H1 (cell line): Measurements from ENCODE around the gene GAREM2. TPM values are rescaled to one million over a fixed set of nuclear protein-coding genes. Genes with fewer than 3 reads are reported as not detected.

ENCODE experiments used
- CTCF ChIA-PET: fragments of 300-600 bp; sonication (Branson Sonifier 250); formaldehyde crosslinking; loops from one replicate; lab custom pipeline; 2021; ENCODE audit not compliant: partially characterized antibody; lab: Charles Lee
- POLR2A ChIA-PET: fragments of 300-600 bp; sonication (Branson Sonifier 250); formaldehyde crosslinking; loops from one replicate; lab custom pipeline; 2021; ENCODE audit warnings: inconsistent platforms; ENCODE audit not compliant: partially characterized antibody; lab: Charles Lee
- DNase-seq, 2 experiments: peaks; one replicate each; pipeline versions ENCODE4 v3.0.0 to v3.0.0-alpha.2; 2010 to 2022; ENCODE audit warnings: low spot score in 2 of 2, low read depth in 1 of 2, mixed read lengths in 1 of 2
- FAIRE-seq: peaks from 2 replicates; lab custom pipeline; 2011; peaks lifted over from hg19 to GRCh38; lab: Jason Lieb, UNC
- H2AFZ ChIP-seq: 2 replicates; pipeline ENCODE4 v1.8.1; 2012; ENCODE audit warnings: low read length, inconsistent platforms
- H2AK5ac ChIP-seq: 2 replicates; pipeline ENCODE4 v1.6.1; 2013; ENCODE audit warnings: low read depth, low read length
- H2BK120ac ChIP-seq: replicated peaks from 2 replicates; pipeline ENCODE3; 2013; ENCODE audit warnings: low read depth, low read length, inconsistent platforms
- H2BK12ac ChIP-seq: 2 replicates; pipeline ENCODE4 v1.6.1; 2013; ENCODE audit warnings: low read depth, low read length
- H2BK15ac ChIP-seq: 2 replicates; pipeline ENCODE4 v1.6.1; 2013; ENCODE audit warnings: low read length
- H2BK20ac ChIP-seq: 2 replicates; pipeline ENCODE4 v1.6.1; 2013; ENCODE audit warnings: low read length
- H2BK5ac ChIP-seq: 2 replicates; pipeline ENCODE4 v1.6.1; 2013; ENCODE audit warnings: low read depth, low read length
- H3K14ac ChIP-seq: 2 replicates; pipeline ENCODE4 v1.6.1; 2013; ENCODE audit warnings: inconsistent platforms; ENCODE audit not compliant: insufficient read length
- H3K18ac ChIP-seq: 2 replicates; pipeline ENCODE4 v1.6.1; 2013; ENCODE audit warnings: low read length; ENCODE audit errors: extremely low read depth
- H3K23ac ChIP-seq: 2 replicates; pipeline ENCODE4 v1.6.1; 2013; ENCODE audit warnings: inconsistent platforms; ENCODE audit not compliant: insufficient read length
- H3K23me2 ChIP-seq: 2 replicates; pipeline ENCODE4 v1.6.1; 2013; ENCODE audit warnings: low read depth, low read length
- H3K27ac ChIP-seq: 2 replicates; pipeline ENCODE4 v1.6.1; 2011; ENCODE audit warnings: low read depth, low read length, inconsistent platforms
- H3K27me3 ChIP-seq, 4 experiments: replicated peaks in 1 of 4; 1 replicate in 1 of 4; 2 replicates in 3 of 4; pipeline versions ENCODE4 v1.6.1 to v1.8.1; 2011 to 2013; ENCODE audit warnings: low read length in 3 of 4, mild to moderate bottlenecking in 3 of 4, inconsistent platforms in 2 of 4, mixed read lengths in 2 of 4, moderate library complexity in 1 of 4; ENCODE audit not compliant: control insufficient read depth in 3 of 4, insufficient read depth in 3 of 4; ENCODE audit errors: extremely low read depth in 1 of 4
- H3K36me3 ChIP-seq, 4 experiments: 2 replicates each; pipeline versions ENCODE4 v1.6.1 to v1.8.1; 2011 to 2013; ENCODE audit warnings: mild to moderate bottlenecking in 4 of 4, low read length in 3 of 4, moderate library complexity in 2 of 4, control low read depth in 1 of 4, inconsistent platforms in 1 of 4; ENCODE audit not compliant: insufficient read depth in 4 of 4, control insufficient read depth in 2 of 4
- H3K4ac ChIP-seq: replicated peaks from 2 replicates; pipeline ENCODE3; 2013; ENCODE audit warnings: low read length, low read depth, mixed read lengths, inconsistent platforms; ENCODE audit not compliant: insufficient read length
- H3K4me1 ChIP-seq, 4 experiments: replicated peaks in 1 of 4; 1 replicate in 1 of 4; 2 replicates in 3 of 4; pipeline versions ENCODE4 v1.6.1 to v1.8.1; 2011 to 2013; ENCODE audit warnings: low read length in 3 of 4, inconsistent platforms in 2 of 4, mixed read lengths in 1 of 4; ENCODE audit not compliant: insufficient read depth in 4 of 4, control insufficient read depth in 3 of 4
- H3K4me2 ChIP-seq, 2 experiments: 2 replicates each; pipeline versions ENCODE4 v1.6.1 to v1.8.1; 2011 to 2013; ENCODE audit warnings: low read depth in 2 of 2, low read length in 2 of 2, control low read depth in 1 of 2, inconsistent platforms in 1 of 2, mild to moderate bottlenecking in 1 of 2; ENCODE audit not compliant: insufficient read depth in 1 of 2
- H3K4me3 ChIP-seq, 4 experiments: fragments of 200-600, 300-600 bp in 1 of 4; sonication (generic), shearing (Covaris generic), sonication (Bioruptor Twin) in 1 of 4; 2 replicates each; pipeline versions ENCODE4 v1.5.1 to v1.8.1; 2011 to 2016; ENCODE audit warnings: low read length in 4 of 4, low read depth in 3 of 4, control low read depth in 2 of 4, inconsistent platforms in 2 of 4, mild to moderate bottlenecking in 2 of 4, mixed read lengths in 1 of 4, moderate library complexity in 1 of 4; ENCODE audit not compliant: insufficient read depth in 2 of 4; ENCODE audit errors: extremely low read depth in 1 of 4
- H3K56ac ChIP-seq: replicated peaks from 2 replicates; pipeline ENCODE3; 2013; ENCODE audit warnings: low read depth, mild to moderate bottlenecking, mixed read lengths, low read length, inconsistent platforms; ENCODE audit not compliant: insufficient read length
- H3K79me1 ChIP-seq: 2 replicates; pipeline ENCODE4 v1.6.1; 2013; ENCODE audit warnings: low read depth, low read length, control low read depth
- H3K79me2 ChIP-seq, 2 experiments: 2 replicates each; pipeline versions ENCODE4 v1.6.1 to v1.8.1; 2012 to 2013; ENCODE audit warnings: low read length in 2 of 2, mild to moderate bottlenecking in 2 of 2, inconsistent platforms in 1 of 2; ENCODE audit not compliant: insufficient read depth in 2 of 2, control insufficient read depth in 1 of 2
- H3K9ac ChIP-seq, 4 experiments: replicated peaks in 1 of 4; 1 replicate in 1 of 4; 2 replicates in 3 of 4; pipeline versions ENCODE4 v1.6.1 to v1.8.1; 2011 to 2013; ENCODE audit warnings: low read depth in 3 of 4, low read length in 3 of 4, control low read depth in 2 of 4, mild to moderate bottlenecking in 2 of 4, moderate library complexity in 2 of 4, inconsistent platforms in 1 of 4; ENCODE audit errors: extremely low read depth in 1 of 4
- H3K9me3 ChIP-seq, 2 experiments: 2 replicates each; pipeline versions ENCODE4 v1.6.1 to v1.8.1; 2012 to 2013; ENCODE audit warnings: mild to moderate bottlenecking in 2 of 2, moderate library complexity in 2 of 2, control low read depth in 1 of 2, inconsistent platforms in 1 of 2, low read depth in 1 of 2, low read length in 1 of 2, mixed read lengths in 1 of 2; ENCODE audit not compliant: insufficient read depth in 2 of 2
- H4K20me1 ChIP-seq, 2 experiments: replicated peaks in 1 of 2; 2 replicates each; pipeline versions ENCODE3 to v1.8.1; 2011 to 2013; ENCODE audit warnings: inconsistent platforms in 2 of 2, low read length in 2 of 2, mild to moderate bottlenecking in 1 of 2; ENCODE audit not compliant: insufficient read depth in 2 of 2, control insufficient read depth in 1 of 2
- H4K5ac ChIP-seq: 2 replicates; pipeline ENCODE4 v1.6.1; 2013; ENCODE audit warnings: low read length, low read depth, mixed read lengths, inconsistent platforms; ENCODE audit not compliant: insufficient read length
- H4K8ac ChIP-seq: 2 replicates; pipeline ENCODE4 v1.8.0; 2013; ENCODE audit warnings: mild to moderate bottlenecking, moderate library complexity, low read length, inconsistent platforms; ENCODE audit not compliant: insufficient read depth; ENCODE audit errors: extremely low read depth
- H4K91ac ChIP-seq: replicated peaks from 2 replicates; pipeline ENCODE3; 2013; ENCODE audit warnings: low read length, mixed read lengths, inconsistent platforms; ENCODE audit not compliant: insufficient read length
- E2F6 ChIP-seq: IDR thresholded peaks from 2 replicates; pipeline ENCODE4 v1.6.1; 2012; ENCODE audit warnings: inconsistent platforms
- JUN ChIP-seq: IDR thresholded peaks from 2 replicates; pipeline ENCODE4 v1.6.1; 2011; ENCODE audit warnings: low read depth, mild to moderate bottlenecking, improper control_type of control experiment, low read length
- JUND ChIP-seq: IDR thresholded peaks from 2 replicates; pipeline ENCODE4 v1.6.1; 2011; ENCODE audit warnings: mild to moderate bottlenecking, improper control_type of control experiment, low read length
- SIN3A ChIP-seq, 2 experiments: IDR thresholded peaks in 1 of 2; conservative IDR thresholded peaks in 1 of 2; 2 replicates each; pipeline ENCODE4 v1.6.1; 2011 to 2012; ENCODE audit warnings: low read length in 2 of 2, improper control_type of control experiment in 1 of 2, low read depth in 1 of 2, mild to moderate bottlenecking in 1 of 2
- WGBS, 2 experiments: shearing (Covaris generic) in 1 of 2; methylation state at CpG; one replicate each; pipeline versions ENCODE4 v1.1.6 to v1.1.7; 2013 to 2015; ENCODE audit warnings: low lambda C conversion rate in 2 of 2, mixed read lengths in 2 of 2, inconsistent platforms in 1 of 2, low coverage in 1 of 2, missing lambda C conversion rate in 1 of 2; ENCODE audit not compliant: insufficient replicate concordance in 2 of 2, insufficient coverage in 1 of 2, insufficient read length in 1 of 2; ENCODE audit errors: extremely low coverage in 1 of 2, missing lambda C conversion rate in 1 of 2; 5-methylcytosine and 5-hydroxymethylcytosine counted together
- polyA plus RNA-seq, 7 experiments: library from polyadenylated mRNA; depleted of rRNA in 3 of 7; stranded (reverse) in 5 of 7; unstranded in 2 of 7; fragments of >200 nt in 5 of 7; fragments of 200-250 nt in 2 of 7; gene quantifications; 1 replicate in 5 of 7; 2 replicates in 1 of 7; 4 replicates in 1 of 7; pipeline versions ENCODE4 v1.2.1 to v1.2.3, GENCODE V29; 2011 to 2013; ENCODE audit warnings: missing spikeins in 2 of 7, mixed read lengths in 2 of 7
- total RNA-seq: library from RNA; stranded (reverse); fragmentation: NEBNext Ultra II Directional; extraction: Animal tissue kit (Norgen Biotek cat#: 25700); gene quantifications from 2 replicates; pipeline ENCODE4 v1.2.1, GENCODE V29; 2021

The GAREM2 gene
- total and polyA plus RNA-seq, 2 of the 8 experiments (the other 6 are each of a cell fraction or from before 2014, with no cell fraction given), result 19.9 TPM

- no peak overlapping the region for H2BK120ac ChIP-seq
- H3K23ac ChIP-seq, result no peak overlapping the region
- no peak overlapping the region for H4K8ac ChIP-seq
- H3K56ac ChIP-seq, result no peak overlapping the region
- no peaks in the 10 kb centered on the region for H3K4me1 ChIP-seq
- no peak for TF ChIP-seq JUND
- no peak for TF ChIP-seq E2F6
- TF ChIP-seq SIN3A (conservative IDR thresholded peaks at IDR 0.05 in 1 of 2, IDR thresholded peaks at IDR 0.05 in 1 of 2; ENCODE audit: low read depth in 1 of 2, low read length in 2 of 2), result no peak
- no peak for TF ChIP-seq JUN
- H4K5ac ChIP-seq, result no peak overlapping the region
- no peak overlapping the region for H3K18ac ChIP-seq
- H3K27ac ChIP-seq, result no peak overlapping the region
- H3K36me3 ChIP-seq, result no peaks in the 10 kb centered on the region
- H3K4ac ChIP-seq, result no peak overlapping the region
- H3K23me2 ChIP-seq, result no peaks in the 10 kb centered on the region
- H2AFZ ChIP-seq, result no peak overlapping the region
- no peaks in the 10 kb centered on the region for H3K79me2 ChIP-seq
- CTCF ChIA-PET, result interaction anchor here (0.9 kb wide), 1 partner anchor 165 kb away, joined by 3 read pairs; no protein-coding TSS in a partner anchor
- no peaks in the 10 kb centered on the region for H4K20me1 ChIP-seq
- POLR2A ChIA-PET, result interaction anchor here (0.6 kb wide), 1 partner anchor 493 kb away, joined by 3 read pairs; no protein-coding TSS in a partner anchor
- no peak overlapping the region for H3K9ac ChIP-seq
- no peak overlapping the region for H2BK15ac ChIP-seq
- no peak overlapping the region for H3K14ac ChIP-seq
- no peak overlapping the region for H3K4me3 ChIP-seq
- H3K79me1 ChIP-seq, result no peaks in the 10 kb centered on the region
- WGBS, 2 experiments, result 88% methylated on average over 8 of the region's 8 CpGs; no CpG with 5 or more reads in 1 of the 2 experiments
- no peak overlapping the region for H2AK5ac ChIP-seq
- H4K91ac ChIP-seq, result no peak overlapping the region
- H3K4me2 ChIP-seq, result no peak overlapping the region
- H2BK5ac ChIP-seq, result no peak overlapping the region
- H3K27me3 ChIP-seq, result no peaks in the 10 kb centered on the region
- no peak for DNase-seq
- H2BK20ac ChIP-seq, result no peak overlapping the region
- H2BK12ac ChIP-seq, result no peak overlapping the region
- FAIRE-seq, result no peak
- H3K9me3 ChIP-seq, result no peaks in the 10 kb centered on the region
These were observed 8.2 kb upstream of the GAREM2 start for GRCh38 chr2:26164641-26165211.
